Measurements from ENCODE around the gene MYO5A.

GRCh38 chr15:52382647-52383046, 146.0 kb downstream of the MYO5A start:
- TF ChIP-seq, protein P1, sequence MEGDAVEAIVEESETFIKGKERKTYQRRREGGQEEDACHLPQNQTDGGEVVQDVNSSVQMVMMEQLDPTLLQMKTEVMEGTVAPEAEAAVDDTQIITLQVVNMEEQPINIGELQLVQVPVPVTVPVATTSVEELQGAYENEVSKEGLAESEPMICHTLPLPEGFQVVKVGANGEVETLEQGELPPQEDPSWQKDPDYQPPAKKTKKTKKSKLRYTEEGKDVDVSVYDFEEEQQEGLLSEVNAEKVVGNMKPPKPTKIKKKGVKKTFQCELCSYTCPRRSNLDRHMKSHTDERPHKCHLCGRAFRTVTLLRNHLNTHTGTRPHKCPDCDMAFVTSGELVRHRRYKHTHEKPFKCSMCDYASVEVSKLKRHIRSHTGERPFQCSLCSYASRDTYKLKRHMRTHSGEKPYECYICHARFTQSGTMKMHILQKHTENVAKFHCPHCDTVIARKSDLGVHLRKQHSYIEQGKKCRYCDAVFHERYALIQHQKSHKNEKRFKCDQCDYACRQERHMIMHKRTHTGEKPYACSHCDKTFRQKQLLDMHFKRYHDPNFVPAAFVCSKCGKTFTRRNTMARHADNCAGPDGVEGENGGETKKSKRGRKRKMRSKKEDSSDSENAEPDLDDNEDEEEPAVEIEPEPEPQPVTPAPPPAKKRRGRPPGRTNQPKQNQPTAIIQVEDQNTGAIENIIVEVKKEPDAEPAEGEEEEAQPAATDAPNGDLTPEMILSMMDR (IDR thresholded peaks at IDR 0.05; ENCODE audit: extremely low read depth in 1 of 2, insufficient read depth in 1 of 2, low read depth in 1 of 2, low read length in 2 of 2) = no peak
- TF ChIP-seq POLR2A (IDR thresholded peaks at IDR 0.05; ENCODE audit: low read depth, low read length) (no peak), EZH2 (IDR thresholded peaks at IDR 0.05; ENCODE audit: borderline replicate concordance, low read depth, low read length, severe bottlenecking) (no peak), MYC (IDR thresholded peaks at IDR 0.05; ENCODE audit: low read depth, low read length) (no peak), POLR2AphosphoS5 (IDR thresholded peaks at IDR 0.05; ENCODE audit: insufficient read depth, low read depth, low read length) (no peak), FOS (IDR thresholded peaks at IDR 0.05; ENCODE audit: borderline replicate concordance, insufficient read depth, low read length) (no peak), JUN (IDR thresholded peaks at IDR 0.05; ENCODE audit: borderline replicate concordance, insufficient read depth, insufficient read length, low read depth) (no peak), GATA2 (IDR thresholded peaks at IDR 0.05; ENCODE audit: insufficient read depth, insufficient read length, low read depth, low read length) (no peak)
- TF ChIP-seq, protein P2, sequence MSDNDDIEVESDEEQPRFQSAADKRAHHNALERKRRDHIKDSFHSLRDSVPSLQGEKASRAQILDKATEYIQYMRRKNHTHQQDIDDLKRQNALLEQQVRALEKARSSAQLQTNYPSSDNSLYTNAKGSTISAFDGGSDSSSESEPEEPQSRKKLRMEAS (IDR thresholded peaks at IDR 0.05; ENCODE audit: insufficient read depth, insufficient read length) = no peak

All from endothelial cell of umbilical vein (primary cell).